ENCODE measurements around the gene PSPH.
A peak's percentile ranks its signal among the peaks of the same experiment; 100 is the strongest.

PSPH gene

GRCh38 chr7:55996856-55997500, 54.3 kb downstream of the PSPH start:
- no peak for DNase-seq

GRCh38 chr7:55992346-55992745, 58.9 kb downstream of the PSPH start:
- no peak for DNase-seq

GRCh38 chr7:55983537-55983936, 67.7 kb downstream of the PSPH start:
- DNase-seq, result no peak

- DNase-seq, result no peak
These were observed 71.0 kb downstream of the PSPH start for GRCh38 chr7:55980266-55980665.

GRCh38 chr7:55977831-55978230, 73.4 kb downstream of the PSPH start:
- DNase-seq, result peak; percentile 66

- DNase-seq, result no peak
These were observed 75.1 kb downstream of the PSPH start for GRCh38 chr7:55975988-55976633.

GRCh38 chr7:55973747-55974250, 77.4 kb downstream of the PSPH start:
- DNase-seq, result no peak

- DNase-seq, result no peak
These were observed 80.3 kb downstream of the PSPH start for GRCh38 chr7:55970978-55971377.

GRCh38 chr7:55970561-55970960, 80.7 kb downstream of the PSPH start:
- no peak for DNase-seq

GRCh38 chr7:55969391-55969790, 81.9 kb downstream of the PSPH start:
- DNase-seq, result no peak

- no peak for DNase-seq
These were observed 84.4 kb downstream of the PSPH start for GRCh38 chr7:55966851-55967250.

GRCh38 chr7:55965805-55966421, 85.3 kb downstream of the PSPH start:
- no peak for DNase-seq

- DNase-seq, result no peak
These were observed 86.2 kb downstream of the PSPH start for GRCh38 chr7:55965100-55965470.

GRCh38 chr7:55964261-55965099, 86.8 kb downstream of the PSPH start, which contains the start of gene NIPSNAP2:
NIPSNAP2 (plus strand) TSS chr7:55964585; CDS start chr7:55964610, 25 bp downstream.
- DNase-seq, result no peak

- no peak for DNase-seq
These were observed 87.6 kb downstream of the PSPH start for GRCh38 chr7:55963584-55964168.

- DNase-seq, result no peak
These were observed 89.2 kb downstream of the PSPH start for GRCh38 chr7:55962014-55962413.

Data from NCI-H2081 treated with DMSO at 0.1 percent for 48 hours (cell line).